SH-SY5Y (cell line): ENCODE measurements around the gene GUK1.

Experiments
- GATA2 ChIP-seq: IDR thresholded peaks from 2 replicates; pipeline ENCODE4 v1.6.1; 2011; ENCODE audit warnings: mild to moderate bottlenecking, low read depth, low read length
- GATA3 ChIP-seq: IDR thresholded peaks from 2 replicates; pipeline ENCODE4 v1.6.1; 2011; ENCODE audit warnings: low read depth, mild to moderate bottlenecking, low read length, moderate library complexity

GRCh38 chr1:228158151-228159007 is 18.3 kb downstream of the GUK1 start:
- TF ChIP-seq GATA2 = no peak
- TF ChIP-seq GATA3 = no peak
